Right ventricle myocardium superior (tissue), 1 donor: ENCODE results near the gene TOGARAM2. TPM values are rescaled to one million over a fixed set of nuclear protein-coding genes. Genes with fewer than 3 reads are reported as not detected.

Source experiments
- ATAC-seq: fragments of 200-7000 bp; cut with Tn5 transposase; one replicate; pipeline ENCODE4 v1.9.1; 2020; ENCODE audit warnings: mild to moderate bottlenecking; ENCODE audit not compliant: poor library complexity
- DNase-seq: peaks from one replicate; pipeline ENCODE4 v3.0.0-alpha.2; 2020
- intact Hi-C: fragments of 100-400 bp; cut with DNase I; formaldehyde crosslinking; loops from one replicate; pipeline ENCODE4 v1.11.2; 2022
- total RNA-seq: library from RNA; stranded (reverse); fragmentation: NEBNext Ultra II Directional; extraction: Animal tissue kit (Norgen Biotek cat#: 25700); gene quantifications from one replicate; pipeline ENCODE4 v1.2.1, GENCODE V29; 2021
- donor health status: DM: no; HTN: yes; CAD: no; lungs with severe emphysema.

TOGARAM2 gene
- total RNA-seq, 1 donor from 2014 or later: 42.8 TPM

GRCh38 chr2:29061616-29062015 is 80.5 kb downstream of the TOGARAM2 start:
- DNase-seq: no peak
- ATAC-seq: no peak
- intact Hi-C loops: no loop called here

GRCh38 chr2:29062371-29062770 is 81.3 kb downstream of the TOGARAM2 start:
- intact Hi-C loops: no loop called here
- ATAC-seq (no peak), DNase-seq (no peak)

DNA sequence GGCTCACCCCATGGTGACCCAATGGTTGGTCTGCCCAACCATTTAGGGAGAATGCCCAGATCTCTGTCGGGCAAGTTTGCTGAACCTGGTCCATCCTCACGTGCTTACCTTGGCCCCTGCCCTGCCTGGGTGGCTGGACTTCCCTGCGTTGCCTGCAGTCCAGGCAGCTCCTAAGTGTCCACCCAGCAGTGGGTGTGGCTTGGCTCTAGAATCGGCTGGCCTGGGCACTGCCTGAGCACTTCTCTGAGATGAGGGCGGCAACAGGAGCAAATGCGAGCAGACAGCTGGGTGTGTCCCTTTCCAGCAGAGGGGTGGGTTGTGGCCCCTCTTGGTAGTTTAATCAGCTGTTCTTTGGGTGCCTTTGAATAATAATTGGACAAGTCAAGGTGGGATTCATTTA is 82.0 kb downstream of the TOGARAM2 start:
- DNase-seq: no peak
- intact Hi-C loops: no loop called here
- ATAC-seq: peak; percentile 35

DNA sequence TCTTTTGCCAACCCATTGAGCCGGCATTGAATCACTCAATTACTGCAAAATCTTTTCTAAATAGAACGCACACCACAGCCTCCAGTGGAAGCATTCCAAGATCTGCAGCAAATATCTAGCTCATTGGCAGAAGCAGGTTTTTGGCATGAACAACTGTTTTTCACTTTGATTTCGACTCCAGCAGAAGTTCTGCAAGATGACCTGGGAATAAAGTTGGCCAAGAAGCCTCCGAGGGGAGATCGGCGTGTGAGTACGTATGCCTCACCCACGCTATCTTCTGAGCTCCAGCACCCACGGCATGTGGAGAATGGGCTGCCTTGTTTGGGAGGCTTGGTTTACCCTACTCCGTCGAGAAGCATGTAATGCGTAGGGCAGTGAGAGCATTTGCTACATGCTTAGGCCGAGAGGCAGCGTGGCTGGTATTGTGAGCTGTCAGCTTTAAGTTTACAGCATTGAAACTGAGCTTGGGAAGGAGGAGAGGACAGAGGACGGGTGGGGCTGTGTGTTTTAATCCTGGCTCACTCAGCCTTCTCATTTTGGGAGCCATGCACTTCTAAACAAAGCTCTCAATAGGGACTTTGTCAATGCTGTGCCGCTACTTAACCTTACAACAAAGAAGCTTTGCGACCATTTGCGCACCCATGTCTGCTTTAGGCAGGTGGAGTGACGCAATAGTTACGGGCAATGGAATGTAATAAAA is 82.7 kb downstream of the TOGARAM2 start:
- DNase-seq (no peak), ATAC-seq (no peak)
- intact Hi-C loops: no loop called here

- intact Hi-C loops: no loop called here
- DNase-seq: no peak
- ATAC-seq: no peak
These were observed 83.2 kb downstream of the TOGARAM2 start for GRCh38 chr2:29064346-29064715.

DNA sequence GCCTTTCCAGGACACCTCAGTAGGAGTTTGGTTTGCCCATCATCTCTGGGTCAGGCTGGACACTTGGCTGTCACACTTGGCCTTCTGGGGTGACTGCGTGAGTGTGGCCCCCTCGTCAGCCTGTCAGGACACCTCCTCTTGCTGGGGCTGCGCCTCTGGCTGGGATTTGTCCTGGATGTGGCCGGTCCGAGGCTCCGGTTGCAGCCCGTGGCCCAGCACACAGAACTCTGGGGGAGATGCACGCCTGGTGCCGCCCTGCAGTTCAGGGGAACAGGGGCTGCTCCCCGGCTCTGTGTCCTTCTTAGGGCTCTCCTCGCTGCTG is 83.6 kb downstream of the TOGARAM2 start:
- no peak for ATAC-seq
- no peak for DNase-seq
- intact Hi-C loops: no loop called here

DNA sequence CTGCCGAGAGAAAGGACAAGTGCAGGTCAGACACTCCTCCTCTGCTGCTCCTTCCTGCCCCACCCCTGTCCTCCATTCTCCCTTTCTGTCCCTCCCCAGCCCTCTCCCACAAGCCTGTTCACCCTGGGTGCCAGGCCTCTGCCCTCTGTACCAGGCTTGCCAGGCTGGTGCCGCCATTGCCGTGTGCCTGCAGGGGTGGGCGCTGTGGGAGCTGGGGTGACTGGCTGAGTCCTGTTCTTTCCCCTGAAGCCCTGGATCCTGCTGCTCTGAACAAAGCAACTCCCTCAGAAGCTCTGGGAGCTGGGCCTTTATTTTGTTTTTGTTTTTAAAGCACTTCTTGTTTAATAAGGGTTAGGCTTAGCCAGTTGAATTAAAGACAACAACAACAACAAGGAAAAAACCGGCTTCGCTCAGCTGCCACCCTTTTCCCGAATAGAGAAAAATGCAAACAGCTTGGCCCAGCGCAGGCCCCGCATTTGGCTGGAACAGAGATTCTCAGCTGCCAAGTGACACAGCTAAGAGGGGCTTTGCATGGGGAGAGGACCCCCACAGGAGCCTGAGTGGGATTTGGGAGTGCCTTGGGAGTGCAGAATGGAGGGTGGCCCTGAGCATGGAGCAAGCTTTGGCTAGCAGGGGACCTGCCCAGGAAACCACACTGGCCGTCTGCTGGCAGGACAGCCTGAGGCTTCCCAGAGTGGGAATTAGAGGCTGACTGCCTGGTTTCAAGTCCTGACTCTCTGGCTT is 84.1 kb downstream of the TOGARAM2 start:
- peak; percentile 36 for ATAC-seq
- DNase-seq: no peak
- intact Hi-C loops: no loop called here

DNA sequence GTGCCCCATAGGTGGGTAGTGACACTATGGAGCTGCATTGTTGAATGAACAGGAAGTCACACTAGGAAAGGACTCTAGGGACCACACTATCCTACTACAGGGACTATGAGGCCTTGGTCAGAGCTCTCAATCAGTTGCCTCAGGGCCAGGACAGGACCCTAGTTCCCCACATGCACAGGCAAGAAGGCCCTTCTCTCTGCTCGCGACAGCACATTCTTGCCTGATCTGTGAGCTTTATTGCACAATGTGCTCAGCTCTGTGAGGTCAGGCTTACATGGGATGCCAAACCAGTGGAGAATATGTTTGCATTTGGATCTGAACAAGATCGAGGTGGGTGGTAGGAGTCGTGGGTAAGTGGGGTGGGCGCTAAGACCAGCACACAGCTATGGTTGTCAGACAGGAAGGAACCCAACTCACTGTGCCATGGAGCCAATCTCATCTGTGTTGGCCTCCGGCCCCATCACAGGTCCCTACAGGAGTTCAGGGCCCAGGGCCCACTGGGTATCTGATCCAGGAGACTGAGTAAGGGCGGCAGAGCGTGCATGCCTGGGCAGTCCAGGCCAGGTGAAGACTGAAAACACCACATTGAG is 85.3 kb downstream of the TOGARAM2 start:
- DNase-seq (no peak), ATAC-seq (peak; percentile 45)
- intact Hi-C loops: no loop called here

DNA sequence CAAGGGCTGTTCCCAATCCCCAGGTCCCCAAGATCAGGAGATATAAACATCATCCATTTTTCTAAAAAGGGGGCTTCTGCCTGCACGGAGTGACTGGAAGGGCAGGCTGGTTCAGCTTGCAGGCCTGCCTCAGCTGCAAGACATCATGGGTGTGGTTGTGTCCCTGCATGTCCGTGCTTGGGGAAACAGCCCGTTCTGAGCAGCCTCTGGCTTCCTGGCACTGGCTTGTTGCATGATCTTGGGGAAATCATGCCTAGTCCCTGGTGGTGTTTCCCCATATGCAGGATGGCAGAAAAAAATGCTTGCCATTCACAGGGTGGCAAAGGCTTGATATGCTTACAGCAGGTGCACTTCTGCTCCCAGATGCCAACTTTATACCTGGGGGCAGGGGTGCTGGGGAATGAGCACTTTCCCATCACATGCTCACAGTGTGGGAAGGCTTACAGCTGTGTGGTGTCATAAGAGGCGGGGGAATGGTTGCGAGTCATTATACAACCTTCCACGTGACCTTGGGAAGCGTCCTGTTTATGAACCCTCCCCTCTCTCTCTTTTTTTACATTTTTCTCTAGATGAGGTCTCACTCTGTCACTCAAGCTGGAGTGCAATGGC is 86.0 kb downstream of the TOGARAM2 start:
- ATAC-seq (peak; percentile 16), DNase-seq (no peak)
- intact Hi-C loops: no loop called here

GRCh38 chr2:29068513-29068912 is 87.4 kb downstream of the TOGARAM2 start:
- intact Hi-C loops: no loop called here
- ATAC-seq (no peak), DNase-seq (no peak)

DNA sequence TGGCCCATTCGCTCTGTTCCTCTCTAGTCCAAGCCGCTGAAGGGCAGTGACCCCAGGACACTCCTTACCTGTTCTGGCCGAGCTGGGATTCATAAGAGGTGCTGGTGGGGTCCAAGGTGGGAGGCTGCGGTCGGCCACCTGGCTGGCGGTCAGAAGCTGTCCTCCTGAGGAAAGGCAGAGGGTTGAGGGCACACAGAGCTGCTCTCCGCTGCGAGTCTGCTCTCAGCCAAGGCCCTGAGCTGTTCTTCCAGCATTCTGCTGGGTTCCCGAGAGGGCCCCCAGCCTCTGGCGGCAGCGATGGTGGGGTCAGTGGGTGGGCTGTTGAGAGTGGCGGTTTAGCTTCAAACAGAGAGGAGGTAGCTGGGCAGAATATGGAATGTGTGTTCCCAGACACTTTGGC is 89.4 kb downstream of the TOGARAM2 start:
- ATAC-seq (no peak), DNase-seq (no peak)
- intact Hi-C loops: no loop called here

DNA sequence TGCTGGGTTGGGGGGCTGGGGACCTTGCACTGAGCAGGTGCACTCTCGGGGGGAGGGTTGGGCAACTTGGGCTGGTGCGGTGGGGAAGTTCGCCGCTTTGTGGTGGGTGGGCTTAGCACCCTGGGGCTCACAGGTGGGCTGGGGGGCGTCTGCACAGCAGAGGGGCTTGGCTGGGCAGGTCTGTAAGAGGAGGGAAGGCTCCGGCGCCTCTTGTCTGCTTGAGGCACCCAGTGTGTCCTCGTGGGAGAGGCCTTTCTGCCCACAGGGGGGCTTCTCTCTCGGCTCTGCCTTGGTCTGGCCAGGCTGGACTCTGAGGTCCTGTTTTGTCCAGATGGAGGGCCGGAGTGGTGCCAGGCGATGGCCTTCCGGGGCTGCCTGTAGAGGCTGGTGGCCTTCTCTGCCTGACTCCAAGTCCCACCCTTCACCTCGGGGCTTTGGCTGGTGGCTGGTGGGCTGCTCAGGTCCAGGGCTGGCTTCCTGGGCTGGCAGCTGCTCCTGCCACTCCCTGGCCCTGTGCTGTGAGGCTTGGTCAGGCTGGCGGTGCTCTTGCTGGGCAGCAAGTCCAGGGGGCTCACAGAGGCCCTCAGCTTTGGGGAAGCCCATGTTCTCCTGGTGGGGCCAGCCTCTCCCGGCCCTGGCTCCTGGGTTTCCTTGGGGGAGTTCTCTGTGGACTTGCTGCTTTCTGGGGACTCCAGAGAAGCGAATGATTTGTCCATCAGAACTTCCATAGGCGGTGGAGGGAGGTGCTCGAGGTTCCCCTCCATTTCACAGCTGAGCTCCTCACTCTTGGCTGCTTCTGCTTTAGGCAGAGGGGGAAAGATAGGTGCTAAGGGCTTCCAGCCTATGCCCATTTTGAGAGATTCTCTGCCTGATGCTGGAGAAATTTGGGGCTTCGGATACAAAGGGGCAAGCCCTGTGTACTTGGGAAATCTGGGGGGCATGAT is 90.2 kb downstream of the TOGARAM2 start:
- no peak for ATAC-seq
- no peak for DNase-seq
- intact Hi-C loops: no loop called here

DNA sequence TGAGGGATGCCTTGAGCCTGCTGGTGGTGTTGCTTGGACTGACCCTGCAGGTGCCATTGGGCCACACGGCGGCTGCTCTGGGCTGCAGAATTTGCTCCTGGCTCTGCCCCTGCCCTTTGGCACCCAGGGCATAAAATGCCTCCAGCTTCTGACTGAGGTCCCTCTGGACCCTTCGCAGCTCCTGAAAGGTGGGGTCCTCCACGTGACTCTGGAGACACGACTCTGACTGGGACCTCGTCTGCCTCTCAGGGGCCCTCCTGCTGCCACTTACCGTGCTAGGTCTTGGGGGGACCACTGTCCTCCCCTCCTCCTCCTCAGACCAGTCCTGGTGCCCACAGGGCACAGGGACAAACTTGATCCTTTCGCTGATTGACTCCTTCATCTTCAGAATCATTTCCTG is 91.2 kb downstream of the TOGARAM2 start:
- no peak for DNase-seq
- intact Hi-C loops: no loop called here
- no peak for ATAC-seq

- ATAC-seq (no peak), DNase-seq (no peak)
- intact Hi-C loops: no loop called here
These were observed 92.0 kb downstream of the TOGARAM2 start for GRCh38 chr2:29072971-29073725.

DNA sequence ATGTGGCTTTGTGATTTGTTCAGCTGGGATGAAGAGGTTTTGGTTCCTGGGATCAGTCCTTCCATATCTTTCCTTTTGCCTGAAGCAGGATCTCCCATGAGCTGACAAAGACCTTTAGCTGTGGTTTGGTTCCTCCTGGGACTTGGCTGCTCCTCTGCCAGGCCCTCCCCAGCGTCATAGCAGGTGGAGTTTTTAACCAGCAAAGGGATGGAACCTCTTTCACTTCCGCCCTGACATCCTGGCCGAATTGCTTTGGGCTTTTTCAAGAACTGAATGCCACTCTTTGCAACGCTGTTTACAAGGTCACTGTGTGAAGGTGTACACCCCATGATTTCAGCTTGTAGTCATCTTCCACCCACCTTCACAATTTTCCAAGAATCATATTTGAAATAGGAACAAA is 92.8 kb downstream of the TOGARAM2 start:
- intact Hi-C loops: no loop called here
- ATAC-seq (peak; percentile 25), DNase-seq (no peak)

GRCh38 chr2:29074411-29074810 is 93.3 kb downstream of the TOGARAM2 start, which contains the start of gene PCARE:
Gene PCARE (minus strand): TSS chr2:29074523. CDS start chr2:29074261, 262 bp downstream.
- DNase-seq (no peak), ATAC-seq (peak; percentile 81)
- intact Hi-C loops: no loop called here

DNA sequence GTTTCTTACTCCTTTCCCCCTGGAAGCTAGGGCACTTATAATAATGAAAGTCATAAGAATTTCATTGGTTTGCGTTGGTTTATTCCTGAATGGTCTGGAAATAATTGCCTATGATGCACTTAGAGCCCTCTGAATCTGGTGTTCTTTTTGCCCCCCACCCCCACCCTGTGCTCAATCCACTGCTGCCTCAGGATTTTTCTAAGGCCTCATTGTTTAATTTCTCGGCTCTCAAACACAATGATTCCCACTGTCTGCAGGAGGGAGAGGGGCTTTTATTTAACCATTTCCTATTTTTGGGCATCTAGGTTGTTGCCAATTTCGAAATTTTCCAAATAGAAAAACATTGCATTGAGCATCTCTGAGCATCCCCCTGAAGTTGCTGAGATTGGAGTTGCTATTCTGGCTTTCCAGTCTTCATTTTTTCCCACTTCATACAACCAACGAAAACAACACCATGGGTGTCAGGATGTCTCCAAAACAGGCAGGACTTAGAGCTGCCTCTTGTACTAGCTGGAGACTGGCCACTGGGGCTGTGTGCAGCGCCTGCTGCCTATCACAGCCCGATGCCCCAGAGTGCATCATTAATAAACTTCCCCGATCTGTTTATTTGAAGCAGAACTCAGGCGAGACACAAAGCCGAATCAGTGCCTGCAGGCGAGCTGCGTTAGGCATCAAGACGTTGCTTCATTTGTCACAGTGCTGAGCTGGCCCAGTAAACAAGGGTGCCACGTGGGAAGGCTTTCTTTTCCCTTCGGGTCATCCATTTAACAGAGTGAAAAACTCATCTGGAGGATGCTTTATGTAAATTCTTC is 95.0 kb downstream of the TOGARAM2 start:
- DNase-seq: no peak
- intact Hi-C loops: no loop called here
- no peak for ATAC-seq
